Measurements from ENCODE around the gene KLK11. TPM values are rescaled to one million over a fixed set of nuclear protein-coding genes. Genes with fewer than 3 reads are reported as not detected.

KLK11 gene
- total RNA-seq, 1 donor from 2014 or later: not detected

DNA sequence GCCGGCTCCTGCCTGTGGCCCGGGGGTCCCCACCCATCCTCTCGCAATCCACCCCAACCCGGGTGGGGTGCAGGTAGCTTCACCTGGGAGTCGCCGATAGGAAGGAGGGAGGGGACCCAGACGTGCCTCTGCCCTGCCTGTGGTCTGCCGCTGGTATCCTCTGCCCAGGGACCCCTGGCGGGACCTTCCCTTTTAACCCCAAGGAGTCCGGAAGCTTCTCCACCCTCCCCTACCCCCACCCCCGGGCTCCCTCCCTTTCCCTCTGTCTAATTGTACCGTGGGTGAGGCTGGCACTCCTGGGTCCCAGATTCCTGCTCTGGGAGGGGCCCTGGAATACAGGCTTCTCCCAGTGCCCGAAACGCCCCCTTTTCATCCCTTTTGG, 6.9 kb downstream of the KLK11 start, which contains the start of gene KLK10:
Gene KLK10 (minus strand): TSS at position 166 of the 382 bp plus-strand sequence. CDS start 579 bp downstream, outside the sequence.
- DNase-seq (no peak), ATAC-seq (ENCODE audit: low read depth) (no peak)
- peaks cover 10% of the 10 kb centered on the region for H3K4me1 Mint-ChIP-seq
- intact Hi-C loops (cut with micrococcal nuclease): no loop called here
- H3K9me3 Mint-ChIP-seq: no peaks in the 10 kb centered on the region
- peak within 1 kb of the TSS; percentile 35 for H3K4me3 Mint-ChIP-seq
- ChIA-PET POLR2A (no interaction called here), CTCF (no interaction called here)
- peaks cover 53% of the 10 kb centered on the region for H3K27me3 Mint-ChIP-seq
- H3K27ac Mint-ChIP-seq: no peak within 1 kb of the TSS
- TF ChIP-seq, protein P1, sequence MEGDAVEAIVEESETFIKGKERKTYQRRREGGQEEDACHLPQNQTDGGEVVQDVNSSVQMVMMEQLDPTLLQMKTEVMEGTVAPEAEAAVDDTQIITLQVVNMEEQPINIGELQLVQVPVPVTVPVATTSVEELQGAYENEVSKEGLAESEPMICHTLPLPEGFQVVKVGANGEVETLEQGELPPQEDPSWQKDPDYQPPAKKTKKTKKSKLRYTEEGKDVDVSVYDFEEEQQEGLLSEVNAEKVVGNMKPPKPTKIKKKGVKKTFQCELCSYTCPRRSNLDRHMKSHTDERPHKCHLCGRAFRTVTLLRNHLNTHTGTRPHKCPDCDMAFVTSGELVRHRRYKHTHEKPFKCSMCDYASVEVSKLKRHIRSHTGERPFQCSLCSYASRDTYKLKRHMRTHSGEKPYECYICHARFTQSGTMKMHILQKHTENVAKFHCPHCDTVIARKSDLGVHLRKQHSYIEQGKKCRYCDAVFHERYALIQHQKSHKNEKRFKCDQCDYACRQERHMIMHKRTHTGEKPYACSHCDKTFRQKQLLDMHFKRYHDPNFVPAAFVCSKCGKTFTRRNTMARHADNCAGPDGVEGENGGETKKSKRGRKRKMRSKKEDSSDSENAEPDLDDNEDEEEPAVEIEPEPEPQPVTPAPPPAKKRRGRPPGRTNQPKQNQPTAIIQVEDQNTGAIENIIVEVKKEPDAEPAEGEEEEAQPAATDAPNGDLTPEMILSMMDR (IDR thresholded peaks at IDR 0.05): no peak
- no peaks in the 10 kb centered on the region for H3K36me3 Mint-ChIP-seq (ENCODE audit: low read depth)

DNA sequence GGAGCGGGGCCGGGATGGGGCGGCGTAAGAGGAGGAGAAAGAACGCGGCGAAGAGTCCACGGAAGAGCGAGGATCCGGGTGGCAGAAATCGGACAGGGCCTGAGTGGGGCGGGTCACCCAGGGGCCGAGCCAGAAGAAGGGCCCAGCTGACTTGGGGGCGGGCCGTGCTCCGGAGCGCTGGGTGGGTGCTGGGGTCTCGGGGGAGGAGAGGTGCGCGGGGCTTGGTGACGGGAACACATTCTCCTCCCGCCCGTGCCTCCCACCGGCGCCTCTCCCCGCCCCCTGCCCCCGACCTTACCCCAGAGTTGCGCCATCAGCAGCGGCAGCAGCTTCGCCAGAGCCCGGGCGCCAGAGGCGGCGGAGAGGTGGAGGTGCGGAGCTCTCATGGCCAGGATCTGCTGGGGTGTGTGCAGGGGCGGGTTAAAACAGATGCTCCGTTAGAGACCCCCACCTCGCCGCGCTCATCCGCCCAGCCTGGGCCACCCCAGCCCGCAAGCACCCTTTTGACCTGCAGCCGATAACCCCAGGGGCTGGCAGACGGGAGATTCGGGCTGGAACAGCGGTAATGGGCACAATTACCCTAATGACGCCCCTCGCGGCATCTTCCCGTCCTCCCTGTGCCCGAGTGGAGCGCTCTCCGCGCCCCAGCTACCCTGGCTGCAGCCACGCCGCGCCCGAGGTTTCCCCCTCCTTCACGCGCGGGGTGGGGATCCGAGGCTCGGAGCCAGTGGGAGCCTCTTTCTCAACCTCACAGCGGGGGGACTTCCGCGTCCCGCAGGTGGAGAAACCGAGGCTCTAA, 7.5 kb downstream of the KLK11 start:
- Mint-ChIP-seq H3K27me3 (peaks cover 57% of the 10 kb centered on the region), H3K4me3 (peak overlapping the region; percentile 35), H3K36me3 (ENCODE audit: low read depth) (no peaks in the 10 kb centered on the region), H3K27ac (no peak overlapping the region), H3K4me1 (peaks cover 10% of the 10 kb centered on the region), H3K9me3 (no peaks in the 10 kb centered on the region)
- TF ChIP-seq, protein P1 (IDR thresholded peaks at IDR 0.05): no peak
- ChIA-PET CTCF (no interaction called here), POLR2A (no interaction called here)
- no peak for ATAC-seq (ENCODE audit: low read depth)
- intact Hi-C loops (cut with micrococcal nuclease): no loop called here
- no peak for DNase-seq

DNA sequence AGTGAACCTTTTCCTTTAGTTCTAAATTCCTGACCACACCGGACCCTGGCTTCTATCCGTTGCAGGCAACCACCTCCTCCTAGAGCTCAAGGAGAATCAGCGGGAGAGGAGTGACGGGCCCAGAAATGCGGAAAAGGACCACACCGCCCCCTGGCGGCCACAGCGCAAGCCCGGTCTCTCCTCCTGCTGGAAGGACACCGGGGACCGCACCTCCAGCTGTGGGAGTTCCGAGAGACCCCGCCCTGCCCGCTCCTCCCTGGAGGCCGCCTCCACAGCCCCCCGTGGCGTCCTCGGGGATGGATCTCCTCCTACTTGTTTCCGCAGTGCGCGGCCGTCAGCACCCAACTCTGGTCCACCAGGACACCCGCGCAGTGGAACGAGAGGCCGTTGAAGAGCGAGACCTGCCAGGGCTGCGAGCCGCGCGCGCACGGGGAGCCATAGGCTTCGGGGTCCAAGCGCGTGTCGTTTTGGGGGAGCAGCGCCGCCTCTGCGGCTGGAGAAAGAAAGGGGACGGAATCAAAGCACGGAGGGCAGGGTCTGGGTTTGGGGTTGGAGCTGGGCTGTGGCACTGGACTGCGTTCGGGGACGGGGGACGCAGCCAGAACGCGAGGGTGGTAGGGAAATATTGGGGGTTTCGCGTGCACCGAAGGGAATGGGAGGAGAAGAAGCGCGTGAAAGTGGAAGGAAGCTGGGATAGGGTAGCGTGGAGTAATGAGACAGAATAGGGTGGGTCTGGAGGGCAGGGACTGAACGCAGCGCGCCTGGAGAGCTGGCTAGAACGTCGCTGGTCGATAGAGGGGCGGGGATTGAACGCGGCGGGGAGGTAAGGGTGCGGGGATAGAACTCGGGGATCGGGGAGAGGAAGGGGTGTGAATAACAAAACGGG, 9.4 kb downstream of the KLK11 start:
- intact Hi-C loops (cut with micrococcal nuclease): no loop called here
- ATAC-seq (ENCODE audit: low read depth): no peak
- no peaks in the 10 kb centered on the region for H3K36me3 Mint-ChIP-seq (ENCODE audit: low read depth)

DNA sequence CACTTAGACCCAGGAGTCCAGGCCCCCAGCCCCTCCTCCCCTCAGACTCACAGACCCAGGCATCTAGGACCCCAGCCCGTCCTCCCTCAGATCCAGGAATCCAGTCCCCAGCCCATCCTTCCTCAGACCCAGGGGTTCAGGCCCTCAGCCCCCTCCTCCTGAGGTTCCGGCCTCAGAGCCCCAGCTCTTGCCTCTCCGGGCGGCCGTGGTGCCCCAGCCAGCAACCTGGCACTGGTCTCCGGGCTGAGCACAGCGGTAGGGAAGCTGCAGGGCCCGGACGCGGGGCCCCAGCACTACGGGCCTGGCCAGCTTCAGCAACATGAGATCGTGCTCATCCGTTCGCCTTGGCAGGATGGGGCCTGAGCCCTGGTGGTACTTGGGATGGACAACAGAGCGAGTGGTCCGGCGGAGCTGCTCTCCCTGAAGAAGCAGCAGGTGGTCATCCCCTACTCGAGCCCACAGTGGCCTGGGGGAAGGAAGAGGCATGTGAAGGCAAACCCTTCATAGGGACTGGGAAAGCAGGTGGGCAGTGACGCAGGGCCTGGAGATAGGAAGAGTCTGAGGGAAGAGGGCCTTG, 10.6 kb downstream of the KLK11 start:
- intact Hi-C loops (cut with micrococcal nuclease): no loop called here
- POLR2A ChIA-PET: no interaction called here
- no peak overlapping the region for H3K4me3 Mint-ChIP-seq
- H3K27me3 Mint-ChIP-seq: peaks cover 51% of the 10 kb centered on the region
- peaks cover 10% of the 10 kb centered on the region for H3K4me1 Mint-ChIP-seq
- H3K27ac Mint-ChIP-seq: no peak overlapping the region
- DNase-seq (no peak), ATAC-seq (ENCODE audit: low read depth) (no peak)
- H3K36me3 Mint-ChIP-seq (ENCODE audit: low read depth): no peaks in the 10 kb centered on the region
- no peaks in the 10 kb centered on the region for H3K9me3 Mint-ChIP-seq
- CTCF ChIA-PET: no interaction called here
- TF ChIP-seq, protein P1 (IDR thresholded peaks at IDR 0.05): no peak

More for the DNA sequence above, 9.4 kb downstream of the KLK11 start:
- no peaks in the 10 kb centered on the region for H3K9me3 Mint-ChIP-seq
- H3K4me1 Mint-ChIP-seq: peaks cover 10% of the 10 kb centered on the region
- ChIA-PET CTCF (no interaction called here), POLR2A (no interaction called here)
- no peak overlapping the region for H3K4me3 Mint-ChIP-seq
- no peak overlapping the region for H3K27ac Mint-ChIP-seq
- TF ChIP-seq, protein P1 (IDR thresholded peaks at IDR 0.05): no peak
- peaks cover 52% of the 10 kb centered on the region for H3K27me3 Mint-ChIP-seq
- peak; percentile 21 for DNase-seq

DNA sequence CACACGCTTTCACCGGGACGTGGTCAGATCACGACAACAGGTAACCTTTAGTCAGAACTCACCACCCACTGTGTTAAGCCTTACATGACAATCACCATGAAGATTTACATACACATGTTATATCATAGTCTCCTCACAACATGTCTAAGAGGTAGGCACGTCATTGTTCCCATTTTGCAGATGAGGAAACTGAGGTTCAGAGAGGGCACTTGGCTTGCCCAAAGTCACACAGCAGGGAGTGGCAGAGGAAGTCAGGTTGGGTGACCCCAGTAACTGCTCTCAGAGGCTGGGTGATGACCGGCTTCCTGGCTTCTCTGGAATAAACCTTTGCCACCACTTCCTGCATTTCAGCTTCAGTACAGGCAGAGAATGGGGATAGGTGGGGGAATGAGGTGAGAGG, 12.2 kb downstream of the KLK11 start:
- Mint-ChIP-seq H3K36me3 (ENCODE audit: low read depth) (no peaks in the 10 kb centered on the region), H3K4me1 (peaks cover 10% of the 10 kb centered on the region)

More for the DNA sequence above, 12.2 kb downstream of the KLK11 start:
- DNase-seq (no peak), ATAC-seq (ENCODE audit: low read depth) (no peak)
- TF ChIP-seq, protein P1 (IDR thresholded peaks at IDR 0.05): no peak
- POLR2A ChIA-PET: interaction anchor here (0.7 kb wide), 1 partner anchor 656 kb away, joined by 3 read pairs; no protein-coding TSS in a partner anchor
- Mint-ChIP-seq H3K27me3 (peaks cover 48% of the 10 kb centered on the region), H3K27ac (no peak overlapping the region), H3K9me3 (no peaks in the 10 kb centered on the region), H3K4me3 (no peak overlapping the region)
- CTCF ChIA-PET: no interaction called here
- intact Hi-C loops (cut with micrococcal nuclease): no loop called here

Measured in activated B cell treated with CpG ODN at 0.5 μM for 24 hours (primary cell).